Glomerular visceral epithelial cell (primary cell): Measurements from ENCODE around the gene ANKRD33B.
"Not testable (repeated sequence)": the region's sequence is repeated elsewhere in the genome, so short reads cannot be mapped to it uniquely, and the experiment has no call there.

Experiments used
- DNase-seq: peaks from one replicate; pipeline ENCODE4 v3.0.0-alpha.2; 2016; ENCODE audit errors: extremely low spot score

ANKRD33B gene

DNA sequence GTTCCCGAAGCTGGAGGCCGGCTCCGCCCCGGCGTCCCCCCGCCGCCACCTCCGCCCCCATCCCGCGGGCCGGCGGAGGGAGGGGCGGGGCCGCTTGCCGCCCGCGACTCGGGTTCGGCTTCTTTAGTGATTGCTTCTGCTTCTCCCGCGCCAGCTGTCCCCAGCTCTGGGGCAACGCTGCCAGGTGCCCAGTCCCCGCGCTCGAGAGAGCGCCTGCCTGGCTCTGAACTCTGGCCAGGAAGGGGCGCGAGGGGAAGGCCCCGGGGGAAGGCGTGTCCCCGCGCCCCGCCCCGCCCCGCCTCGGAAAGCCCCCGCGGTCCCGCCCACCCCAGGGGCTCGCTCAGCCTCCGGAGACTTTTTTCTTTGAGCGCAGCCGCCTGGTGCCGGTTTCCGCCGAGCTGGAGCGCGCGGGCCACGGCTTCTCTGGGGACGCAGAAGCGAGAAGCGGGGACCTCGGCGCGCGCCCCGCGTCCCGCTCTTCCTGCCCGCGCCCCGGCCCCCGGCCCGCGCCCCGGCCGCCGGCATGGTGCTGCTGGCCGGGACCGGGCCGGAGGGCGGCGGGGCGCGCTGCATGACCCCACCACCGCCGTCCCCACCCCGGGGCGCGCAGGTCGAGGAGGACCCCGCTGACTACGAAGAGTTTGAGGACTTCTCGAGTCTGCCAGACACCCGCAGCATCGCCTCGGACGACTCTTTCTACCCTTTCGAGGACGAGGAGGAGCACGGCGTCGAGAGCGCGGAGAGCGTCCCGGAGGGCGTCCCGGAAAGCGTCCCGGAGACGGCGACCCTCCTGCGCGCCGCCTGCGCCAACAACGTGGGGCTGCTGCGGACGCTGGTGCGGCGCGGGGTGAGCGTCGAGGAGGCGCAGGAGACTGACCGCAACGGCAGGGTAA lies at the start of gene ANKRD33B:
Gene ANKRD33B (plus strand): TSS at position 126 of the 893 bp plus-strand sequence. CDS start 398 bp downstream, at position 524.
- DNase-seq: peak; percentile 93

DNA sequence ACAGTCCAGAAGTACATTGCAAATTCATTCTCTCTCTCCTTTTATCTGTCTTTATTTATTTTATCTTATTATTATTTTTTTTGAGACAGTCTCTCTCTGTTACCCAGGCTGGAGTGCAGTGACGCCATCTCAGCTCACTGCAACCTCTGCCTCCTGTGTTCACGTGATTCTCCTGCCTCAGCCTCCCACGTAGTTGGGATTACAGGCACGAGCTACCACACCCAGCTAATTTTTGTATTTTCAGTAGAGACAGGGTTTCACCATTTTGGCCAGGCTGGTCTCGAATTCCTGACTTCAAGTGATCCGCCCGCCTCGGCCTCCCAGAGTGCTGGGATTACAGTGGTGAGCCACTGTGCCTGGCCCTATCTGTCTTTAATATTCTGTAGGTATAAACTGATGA lies 49.3 kb upstream of the ANKRD33B start:
- DNase-seq: not testable (repeated sequence)

DNA sequence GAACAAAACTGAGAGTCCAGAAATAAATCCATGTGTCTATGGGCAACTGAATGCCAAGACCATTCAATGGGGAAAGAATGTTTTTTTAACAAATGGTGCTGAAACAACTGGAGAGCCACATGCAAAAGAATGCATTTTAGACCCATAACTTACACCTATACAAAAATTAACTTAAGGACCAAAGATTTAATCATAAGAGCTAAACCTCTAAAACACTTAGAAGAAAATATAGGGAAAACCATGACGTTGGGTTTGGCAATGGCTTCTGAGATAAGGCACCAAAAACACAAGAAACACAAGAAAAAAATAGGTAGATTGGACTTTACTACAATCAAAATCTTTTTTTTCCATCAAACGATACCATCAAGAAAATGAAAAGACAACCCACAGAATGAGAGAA lies 48.4 kb upstream of the ANKRD33B start:
- DNase-seq: no peak

DNA sequence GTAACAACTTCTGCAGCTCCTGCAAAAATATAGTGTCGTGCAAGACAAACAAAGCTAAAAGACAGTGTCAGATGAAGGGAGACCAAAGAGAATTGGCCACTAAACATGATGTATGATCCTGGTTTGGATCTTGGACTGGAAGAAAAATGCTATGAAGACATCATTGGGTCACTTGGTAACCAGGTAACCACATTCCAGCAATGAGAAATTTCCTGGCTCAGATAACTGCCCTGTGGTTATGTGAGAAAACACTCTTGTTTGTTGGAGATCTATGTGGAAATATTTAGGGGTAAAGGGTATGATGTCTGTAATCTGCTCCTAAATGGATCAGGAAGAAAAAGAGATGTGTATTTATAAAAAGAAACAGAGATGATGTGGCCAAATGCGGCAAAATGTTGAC lies 45.5 kb upstream of the ANKRD33B start:
- DNase-seq: peak; percentile 70

DNA sequence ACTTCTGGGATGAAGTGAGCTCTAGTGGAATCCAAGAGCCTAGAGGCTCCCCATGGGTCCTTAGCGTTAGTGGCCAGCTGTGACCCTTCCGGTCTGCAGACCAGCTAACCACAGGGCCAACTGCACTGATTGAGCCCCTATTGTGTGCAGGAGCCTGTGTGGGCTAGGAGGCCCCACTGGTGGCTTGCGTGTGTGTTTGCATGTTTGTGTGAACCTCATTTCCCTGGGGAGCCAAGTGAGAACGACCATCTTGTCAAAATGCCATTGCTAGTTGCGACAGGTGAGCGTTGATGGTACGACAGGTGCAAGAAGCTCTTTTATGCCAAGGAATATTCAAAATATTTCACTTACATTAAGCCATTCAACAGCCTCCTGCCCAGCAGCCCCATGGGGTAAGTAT lies 44.1 kb upstream of the ANKRD33B start:
- DNase-seq: no peak

DNA sequence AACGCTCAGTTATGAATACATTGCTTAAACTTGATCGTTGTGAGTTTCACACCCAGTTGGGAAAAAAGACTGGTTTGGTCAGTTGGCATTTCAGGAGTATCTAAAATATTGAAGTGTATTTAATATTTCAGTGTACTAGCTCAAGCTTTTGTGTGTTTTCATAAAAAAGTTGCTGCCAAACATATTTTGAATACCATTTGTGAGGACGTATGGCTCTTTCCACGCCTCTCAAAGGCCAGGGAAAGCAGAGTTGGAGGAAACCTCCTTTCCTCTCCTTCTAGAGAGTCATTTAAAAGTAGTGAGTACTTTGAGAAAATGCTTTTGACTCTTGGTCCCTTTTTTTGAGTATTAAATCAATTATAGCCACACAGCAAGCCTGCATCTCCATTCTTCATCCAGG lies 43.2 kb upstream of the ANKRD33B start:
- no peak for DNase-seq

DNA sequence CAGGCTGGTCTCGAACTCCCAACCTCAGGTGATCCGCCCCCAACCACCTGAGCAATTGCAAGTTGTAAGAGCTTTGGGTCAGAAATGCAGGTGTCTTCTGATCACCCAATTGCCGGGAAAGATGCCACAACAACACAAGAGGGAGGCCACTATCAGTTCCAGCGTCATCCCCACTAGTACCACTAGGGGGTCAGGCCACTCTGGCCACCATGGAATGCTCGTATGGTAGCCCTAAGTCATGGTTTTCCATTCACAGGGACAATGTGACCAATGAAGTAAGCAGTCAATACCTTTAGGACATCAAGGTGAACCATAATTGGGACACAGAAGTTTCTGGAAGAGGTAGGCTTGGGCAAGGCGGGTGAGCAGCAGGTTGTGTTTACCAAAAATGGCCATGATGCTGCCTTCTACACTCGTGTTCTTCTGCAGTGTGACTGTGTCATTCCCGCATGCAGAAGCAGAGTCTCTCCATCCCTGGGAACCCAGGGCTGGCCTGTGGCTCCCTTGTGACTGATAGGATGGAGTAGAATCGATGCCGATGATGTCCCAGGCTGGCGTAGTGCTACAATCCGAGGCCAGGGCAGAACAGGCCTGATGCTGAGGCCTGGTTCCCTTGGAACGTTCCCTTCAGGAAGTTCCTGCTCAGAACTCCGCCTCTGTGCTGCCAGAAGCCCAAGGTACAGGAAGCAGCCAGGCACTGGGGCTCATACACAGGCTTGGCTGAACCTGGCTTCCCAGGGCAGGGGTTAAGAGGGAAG lies 42.2 kb upstream of the ANKRD33B start:
- DNase-seq: no peak

DNA sequence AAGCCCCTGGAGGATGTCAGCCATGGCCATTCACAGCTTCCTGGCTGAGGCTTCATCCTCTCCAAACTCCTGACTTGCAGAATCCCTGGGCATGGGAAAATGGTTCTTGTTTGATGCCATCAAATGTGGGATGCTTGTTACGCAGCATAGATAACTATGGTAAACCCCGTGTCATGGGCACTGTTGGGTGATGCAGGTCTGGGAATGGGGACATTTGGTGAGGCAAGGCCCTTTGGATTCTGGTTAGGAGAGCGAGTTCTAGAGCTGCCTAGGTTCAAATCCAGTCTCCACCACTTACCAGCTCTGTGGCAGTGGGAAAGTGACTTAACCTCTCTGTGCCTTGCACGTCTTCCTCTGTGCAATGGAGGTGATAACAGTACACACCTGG lies 41.7 kb upstream of the ANKRD33B start:
- DNase-seq: no peak

DNA sequence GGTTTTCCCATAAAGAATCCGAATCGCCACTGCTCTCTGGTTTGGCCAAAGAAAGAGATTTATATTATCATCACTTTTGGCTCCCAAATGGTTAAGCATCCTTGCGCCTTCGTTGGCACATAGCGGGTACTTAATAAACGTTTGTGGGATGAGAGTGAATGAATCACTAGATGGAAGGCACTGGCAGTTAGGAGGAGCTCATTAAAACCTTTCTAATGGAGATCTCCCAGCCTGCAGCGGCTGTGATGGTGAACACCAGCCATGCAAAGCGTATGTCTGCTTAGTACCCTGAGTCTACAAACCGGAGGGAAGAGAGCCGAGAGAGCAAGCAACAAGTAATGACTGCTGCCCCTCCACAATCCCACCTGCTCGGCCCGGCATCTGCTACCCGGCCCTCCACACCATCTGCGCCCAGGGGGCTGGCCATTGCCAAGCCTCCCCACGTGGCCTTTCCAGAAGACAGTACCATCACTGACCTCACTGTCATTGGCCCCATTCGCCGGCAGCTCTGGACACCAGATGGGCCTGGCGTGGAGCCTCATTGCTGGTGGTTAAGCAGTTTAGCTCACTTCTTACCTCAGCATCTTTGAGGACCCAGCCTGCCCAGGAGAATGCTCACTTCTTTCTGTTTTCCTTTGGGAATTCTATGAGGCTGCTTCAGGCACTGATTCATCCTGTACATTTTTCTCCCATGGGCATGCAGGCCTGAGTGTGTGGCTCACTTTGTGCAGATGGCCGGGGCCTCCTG lies 39.3 kb upstream of the ANKRD33B start:
- peak; percentile 64 for DNase-seq

DNA sequence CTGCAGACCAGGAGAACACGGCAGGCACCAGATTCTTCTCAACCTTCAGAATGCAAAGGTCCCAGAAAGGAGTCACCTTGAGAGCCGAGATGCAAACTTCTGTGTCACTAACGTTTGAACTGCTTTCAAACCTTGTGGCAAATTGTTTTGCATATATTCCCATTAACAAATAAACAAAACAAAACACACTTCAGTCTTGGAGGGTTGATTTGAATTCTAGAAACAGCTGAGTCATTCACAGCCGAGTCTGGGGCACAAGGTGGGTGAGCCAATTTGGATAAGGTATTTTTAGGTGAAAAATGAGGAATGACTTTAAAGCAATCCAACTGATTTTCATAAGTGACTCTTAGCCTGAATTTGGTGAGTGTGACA lies 38.8 kb upstream of the ANKRD33B start:
- DNase-seq: no peak

DNA sequence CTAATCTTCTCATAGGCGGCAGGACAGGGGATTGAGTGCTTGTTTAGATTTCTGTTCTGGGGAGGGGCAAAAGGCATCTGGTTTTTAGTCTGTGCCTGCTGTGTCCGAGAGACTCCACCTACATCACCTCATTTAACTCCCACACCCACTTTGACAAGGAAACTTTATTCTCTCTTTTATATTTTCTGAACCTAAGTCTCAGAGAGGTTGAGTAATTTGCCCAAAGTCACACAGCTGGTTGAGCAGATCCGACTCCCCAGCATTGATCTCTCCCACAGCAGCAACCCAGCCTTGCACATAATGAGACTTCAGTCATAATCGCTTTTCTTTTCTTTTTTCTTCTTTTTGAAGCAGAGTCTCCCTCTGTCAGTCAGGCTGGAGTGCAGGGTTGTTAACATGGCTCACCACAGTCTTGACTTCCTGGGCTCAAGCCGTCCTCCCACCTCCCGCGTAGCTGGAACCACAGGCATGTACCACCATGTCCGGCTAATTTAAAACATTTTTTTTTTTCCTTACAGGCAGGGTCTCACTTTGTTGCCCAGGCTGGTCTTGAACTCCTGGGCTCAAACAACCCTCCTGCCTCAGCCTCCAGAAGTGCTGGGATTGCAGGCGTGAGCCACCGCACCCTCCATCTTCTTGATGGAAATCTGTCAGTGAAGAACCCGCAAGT lies 36.5 kb upstream of the ANKRD33B start:
- DNase-seq: peak; percentile 31

DNA sequence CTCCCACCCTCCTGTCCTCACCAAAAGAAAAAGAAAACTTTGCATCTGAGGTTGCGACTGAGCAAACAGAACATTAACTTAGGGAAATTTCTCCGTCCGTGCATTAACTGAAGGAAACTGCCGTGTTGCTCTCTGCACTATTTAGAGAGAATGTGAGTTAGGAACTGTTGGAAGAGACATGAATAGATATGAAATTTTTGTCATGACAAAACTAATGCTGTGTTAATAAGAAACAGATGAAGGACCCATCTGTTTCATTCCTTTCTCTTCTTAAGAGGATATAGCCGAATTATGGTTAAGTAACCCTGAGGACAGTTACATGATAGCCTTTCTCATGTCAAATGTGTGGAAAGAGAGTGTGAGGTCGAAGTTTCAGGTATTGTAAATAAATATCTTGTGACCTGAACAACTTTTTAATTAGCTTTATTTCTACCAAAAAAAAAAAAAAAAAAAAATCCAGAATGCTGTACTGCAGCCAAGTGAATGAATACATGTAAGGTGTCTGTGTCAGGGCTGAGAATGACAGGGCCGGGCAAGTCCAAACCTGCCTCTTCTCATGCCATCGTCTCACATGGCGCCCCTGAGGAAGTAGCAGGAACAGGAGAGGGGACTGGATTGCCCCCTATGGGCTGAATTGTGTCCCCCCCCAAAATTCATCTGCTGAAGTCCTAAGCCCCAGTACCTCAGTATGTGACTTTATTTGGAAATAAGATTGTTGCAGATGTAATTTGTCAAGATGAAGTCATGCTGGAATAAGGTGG lies 35.6 kb upstream of the ANKRD33B start:
- DNase-seq: peak; percentile 56

DNA sequence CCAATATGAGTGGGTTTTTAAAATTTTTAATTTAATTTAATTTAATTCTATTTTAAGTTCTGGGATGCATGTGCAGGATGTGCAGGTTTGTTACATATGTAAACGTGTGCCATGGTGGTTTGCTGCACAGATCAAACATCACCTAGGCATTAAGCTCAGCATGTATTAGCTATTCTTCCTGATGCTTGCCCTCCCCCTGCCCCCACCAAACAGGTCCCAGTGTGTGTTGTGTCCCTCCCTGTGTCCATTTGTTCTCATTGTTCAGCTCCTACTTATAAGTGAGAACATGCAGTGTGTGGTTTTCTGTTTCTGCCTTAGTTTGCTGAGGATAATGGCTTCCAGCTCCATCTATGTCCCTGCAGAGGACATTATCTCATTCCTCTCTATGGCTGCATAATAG lies 35.0 kb upstream of the ANKRD33B start:
- DNase-seq: no peak

DNA sequence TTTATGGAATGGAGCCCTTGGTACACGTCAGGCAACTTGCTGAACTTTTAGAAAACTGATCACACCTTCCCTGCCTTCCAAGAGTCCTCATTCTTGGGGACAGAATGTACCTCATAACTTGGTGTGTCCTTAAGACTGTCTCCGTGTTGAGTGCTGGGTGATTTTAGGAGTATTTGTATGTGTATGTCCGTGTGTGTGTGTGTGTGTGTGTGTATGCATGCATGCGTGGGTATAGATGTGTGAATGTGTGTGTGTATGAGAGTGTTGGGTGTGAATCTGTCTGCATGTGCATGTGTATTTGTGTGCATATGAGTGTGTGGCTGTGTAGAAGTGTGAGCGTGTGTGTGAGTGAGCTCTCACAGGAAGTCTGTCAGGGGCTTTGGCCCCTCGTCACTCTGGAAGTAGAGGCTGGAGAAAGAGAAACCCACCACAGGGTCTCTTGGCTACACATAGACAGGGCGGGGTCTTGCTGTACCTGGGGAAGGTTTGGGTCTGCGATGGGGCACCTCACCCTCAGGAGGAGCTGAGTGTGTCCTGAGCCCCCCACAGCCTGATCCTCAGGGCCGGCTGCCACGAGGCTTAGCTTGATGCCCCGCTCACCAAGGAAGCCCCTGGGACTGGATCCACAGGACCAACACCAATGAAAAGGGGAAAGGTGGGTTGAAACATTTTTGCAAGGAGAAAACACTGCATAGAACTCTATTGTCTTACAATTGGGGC lies 33.1 kb upstream of the ANKRD33B start:
- no peak for DNase-seq

DNA sequence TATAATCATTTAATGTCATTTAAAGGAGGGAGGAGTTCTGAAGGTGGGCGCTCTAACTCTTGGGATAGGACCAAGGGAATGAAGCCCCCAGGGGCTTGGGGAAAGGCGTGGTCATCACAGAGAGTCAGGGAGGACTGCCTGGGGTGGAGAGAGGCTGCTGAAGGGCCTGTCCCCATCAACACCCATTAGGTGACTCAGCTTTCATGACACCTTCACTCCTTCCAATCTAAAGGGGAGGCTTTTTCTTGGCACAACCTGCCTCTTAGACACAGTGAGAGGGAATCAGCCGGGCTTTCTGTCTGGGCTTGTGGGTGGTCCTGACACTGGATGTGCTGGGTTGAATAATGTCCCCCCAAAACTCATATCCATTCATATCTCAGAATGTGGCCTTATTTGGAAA lies 31.4 kb upstream of the ANKRD33B start:
- no peak for DNase-seq

DNA sequence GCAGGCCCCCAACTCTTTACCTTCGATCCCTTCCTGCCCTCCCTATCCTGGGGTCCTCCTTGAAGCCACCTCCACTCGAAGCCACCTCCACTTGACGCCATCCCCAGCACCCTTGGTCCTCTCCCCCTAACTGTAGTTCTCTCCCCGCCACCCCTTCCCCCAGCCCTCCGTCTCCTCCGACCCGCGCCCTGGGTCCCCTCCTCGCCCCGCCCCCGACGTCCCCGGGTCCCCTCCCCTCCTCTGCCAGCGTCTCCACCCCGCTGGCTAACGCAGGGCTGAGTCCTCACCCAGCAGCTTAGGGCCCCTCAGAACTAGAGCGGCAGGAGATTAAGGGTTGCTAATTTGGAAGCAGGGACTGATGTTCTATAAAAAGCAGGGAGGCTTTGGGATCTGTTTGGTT lies 30.6 kb upstream of the ANKRD33B start:
- no peak for DNase-seq

DNA sequence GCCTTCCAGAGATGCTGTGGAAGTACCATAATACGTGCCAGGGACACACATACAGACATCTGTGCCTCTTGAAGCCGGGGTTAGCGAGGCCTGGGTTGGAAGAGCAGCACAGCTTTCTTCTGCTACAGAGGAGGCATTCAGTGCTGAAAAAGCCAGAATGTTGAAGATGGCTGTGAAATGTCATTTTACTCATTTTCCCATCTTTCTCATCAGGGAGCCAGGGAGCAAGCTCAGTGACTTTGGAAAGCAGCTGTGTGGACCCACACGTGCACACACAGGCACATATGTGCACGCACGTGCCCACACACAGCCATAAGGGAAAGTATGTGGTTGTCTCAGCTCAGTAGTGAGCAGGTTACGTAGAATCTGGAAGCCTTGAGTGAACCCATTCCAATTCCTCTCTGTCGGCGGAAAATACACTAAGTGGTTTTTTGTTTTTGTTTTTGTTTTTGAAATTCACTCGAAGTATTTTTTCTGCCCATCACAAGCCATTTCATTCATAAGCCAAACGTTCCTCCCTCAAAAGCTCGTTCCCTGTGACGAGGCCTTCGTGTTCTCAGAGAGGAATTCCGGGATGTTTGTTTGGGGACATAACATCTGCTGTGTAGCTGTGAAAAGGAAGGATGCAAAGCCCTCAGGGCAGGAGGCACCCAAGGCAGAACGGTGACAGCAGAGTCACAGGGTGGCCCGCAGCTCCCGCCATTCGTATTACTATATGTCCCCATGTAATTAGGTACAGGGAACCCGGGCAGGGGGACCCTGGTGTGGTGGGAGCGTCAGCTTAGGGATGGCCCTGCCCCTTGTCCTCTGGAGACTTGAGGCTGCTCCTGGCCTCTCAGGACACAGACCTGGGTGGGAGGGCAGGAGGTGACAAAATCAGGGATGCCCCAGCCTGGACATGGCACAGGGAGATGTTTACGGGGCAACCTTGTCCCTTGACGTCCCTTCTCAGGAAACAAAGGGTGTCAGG lies 29.0 kb upstream of the ANKRD33B start:
- DNase-seq: no peak

DNA sequence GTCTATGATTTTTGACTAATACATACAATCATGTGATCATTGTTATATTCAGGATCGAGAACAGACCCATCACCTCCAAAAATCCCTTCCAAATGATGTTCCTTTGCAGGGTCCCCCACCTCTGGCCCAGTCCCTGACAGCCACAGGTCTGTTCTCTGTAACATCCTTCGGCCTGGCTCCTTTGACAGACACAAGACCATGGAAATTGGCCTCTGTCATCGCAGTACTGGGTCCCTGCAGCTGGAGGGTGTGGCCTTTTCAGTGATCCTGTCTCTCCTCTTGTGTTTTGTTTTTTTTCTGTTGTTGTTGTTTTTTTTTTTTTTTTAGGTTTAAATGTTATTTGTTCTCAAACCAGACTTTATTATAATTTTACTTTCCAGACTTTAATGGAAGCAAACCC lies 27.4 kb upstream of the ANKRD33B start:
- DNase-seq: no peak

DNA sequence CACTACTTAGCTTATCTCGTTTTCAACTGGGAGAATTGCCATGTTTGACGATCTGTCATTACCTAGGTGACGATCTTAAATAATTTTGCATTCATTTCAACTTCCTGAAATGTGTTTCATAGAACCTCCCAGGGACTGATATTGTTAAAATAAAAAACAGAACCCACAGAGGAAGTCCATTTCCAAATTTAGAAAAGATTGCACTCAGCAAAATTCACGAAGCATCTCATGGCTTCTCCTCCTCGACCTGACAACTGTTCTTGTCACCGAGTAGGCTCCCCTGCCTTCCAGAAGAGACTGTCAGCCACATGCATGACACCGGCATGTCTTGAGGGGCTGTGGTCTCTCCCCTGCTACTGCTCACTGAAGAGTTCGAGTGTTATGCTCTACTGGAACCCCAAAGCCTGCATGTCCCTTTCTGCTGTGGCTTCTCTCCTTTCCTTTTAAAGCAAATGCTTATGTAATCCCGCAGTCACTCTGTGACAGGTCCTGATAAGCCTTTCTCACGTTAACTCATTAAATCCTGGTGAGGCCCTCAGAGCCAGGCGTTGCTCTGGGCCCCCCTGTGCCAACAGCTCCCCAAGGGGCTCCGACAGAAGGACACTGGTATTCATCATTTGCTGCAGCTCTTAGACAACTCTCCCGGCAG lies 26.8 kb upstream of the ANKRD33B start:
- DNase-seq: no peak
